A549 (cell line): Measurements from ENCODE around the gene CADPS2.

Source experiments
- CBX2 ChIP-seq: fragments of 200-600 bp; sonication (generic); IDR thresholded peaks from 2 replicates; pipeline ENCODE4 v1.6.1; 2016; ENCODE audit warnings: low read depth, mild to moderate bottlenecking, borderline replicate concordance
- CHD4 ChIP-seq: fragments of 200-600 bp; sonication (generic); IDR thresholded peaks from 2 replicates; pipeline ENCODE4 v1.6.1; 2016; ENCODE audit warnings: antibody characterized with exemption, mild to moderate bottlenecking, borderline replicate concordance
- RCOR1 ChIP-seq: fragments of 150-350 bp; IDR thresholded peaks from 2 replicates; pipeline ENCODE4 v1.6.1; 2014; ENCODE audit warnings: antibody characterized with exemption, low read length, low read depth
- TF ChIP-seq, protein P1 (sequence below): fragments of >200 bp; sonication (Bioruptor Twin); formaldehyde crosslinking; IDR thresholded peaks from 3 replicates; pipeline ENCODE4 v1.5.1; 2016

DNA sequence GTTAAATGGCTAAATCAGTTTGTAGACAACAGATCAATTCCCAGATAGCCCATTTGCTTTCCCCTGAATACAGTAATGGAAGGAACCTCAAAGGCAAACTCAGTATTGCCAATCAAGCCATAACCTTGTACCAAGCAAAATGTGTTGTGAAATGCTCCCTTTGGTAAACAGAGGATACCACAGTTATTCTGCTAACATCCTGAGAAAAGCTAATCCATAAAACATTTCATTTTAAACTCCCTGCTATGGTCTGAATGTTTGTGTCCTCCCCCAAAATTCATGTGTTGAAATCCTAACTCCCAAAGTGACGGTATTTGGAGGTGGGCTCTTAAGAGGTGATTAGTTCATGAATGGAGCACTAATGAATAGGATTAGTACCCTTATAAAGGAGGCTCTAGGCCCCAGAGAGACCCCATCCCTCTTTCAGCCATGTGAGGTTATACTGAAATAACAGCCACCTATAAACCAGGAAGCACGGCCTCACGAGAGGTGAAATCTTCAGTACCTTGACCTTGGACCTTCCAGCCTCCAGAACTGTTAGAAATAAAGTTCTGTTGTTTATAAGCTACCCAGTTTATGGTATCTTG lies 94.2 kb downstream of the CADPS2 start:
- TF ChIP-seq, protein P1, sequence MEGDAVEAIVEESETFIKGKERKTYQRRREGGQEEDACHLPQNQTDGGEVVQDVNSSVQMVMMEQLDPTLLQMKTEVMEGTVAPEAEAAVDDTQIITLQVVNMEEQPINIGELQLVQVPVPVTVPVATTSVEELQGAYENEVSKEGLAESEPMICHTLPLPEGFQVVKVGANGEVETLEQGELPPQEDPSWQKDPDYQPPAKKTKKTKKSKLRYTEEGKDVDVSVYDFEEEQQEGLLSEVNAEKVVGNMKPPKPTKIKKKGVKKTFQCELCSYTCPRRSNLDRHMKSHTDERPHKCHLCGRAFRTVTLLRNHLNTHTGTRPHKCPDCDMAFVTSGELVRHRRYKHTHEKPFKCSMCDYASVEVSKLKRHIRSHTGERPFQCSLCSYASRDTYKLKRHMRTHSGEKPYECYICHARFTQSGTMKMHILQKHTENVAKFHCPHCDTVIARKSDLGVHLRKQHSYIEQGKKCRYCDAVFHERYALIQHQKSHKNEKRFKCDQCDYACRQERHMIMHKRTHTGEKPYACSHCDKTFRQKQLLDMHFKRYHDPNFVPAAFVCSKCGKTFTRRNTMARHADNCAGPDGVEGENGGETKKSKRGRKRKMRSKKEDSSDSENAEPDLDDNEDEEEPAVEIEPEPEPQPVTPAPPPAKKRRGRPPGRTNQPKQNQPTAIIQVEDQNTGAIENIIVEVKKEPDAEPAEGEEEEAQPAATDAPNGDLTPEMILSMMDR = no peak
- TF ChIP-seq RCOR1 (no peak), CBX2 (no peak), CHD4 (no peak)
